ENCODE data around the gene TLE5.

TLE5 gene

DNA sequence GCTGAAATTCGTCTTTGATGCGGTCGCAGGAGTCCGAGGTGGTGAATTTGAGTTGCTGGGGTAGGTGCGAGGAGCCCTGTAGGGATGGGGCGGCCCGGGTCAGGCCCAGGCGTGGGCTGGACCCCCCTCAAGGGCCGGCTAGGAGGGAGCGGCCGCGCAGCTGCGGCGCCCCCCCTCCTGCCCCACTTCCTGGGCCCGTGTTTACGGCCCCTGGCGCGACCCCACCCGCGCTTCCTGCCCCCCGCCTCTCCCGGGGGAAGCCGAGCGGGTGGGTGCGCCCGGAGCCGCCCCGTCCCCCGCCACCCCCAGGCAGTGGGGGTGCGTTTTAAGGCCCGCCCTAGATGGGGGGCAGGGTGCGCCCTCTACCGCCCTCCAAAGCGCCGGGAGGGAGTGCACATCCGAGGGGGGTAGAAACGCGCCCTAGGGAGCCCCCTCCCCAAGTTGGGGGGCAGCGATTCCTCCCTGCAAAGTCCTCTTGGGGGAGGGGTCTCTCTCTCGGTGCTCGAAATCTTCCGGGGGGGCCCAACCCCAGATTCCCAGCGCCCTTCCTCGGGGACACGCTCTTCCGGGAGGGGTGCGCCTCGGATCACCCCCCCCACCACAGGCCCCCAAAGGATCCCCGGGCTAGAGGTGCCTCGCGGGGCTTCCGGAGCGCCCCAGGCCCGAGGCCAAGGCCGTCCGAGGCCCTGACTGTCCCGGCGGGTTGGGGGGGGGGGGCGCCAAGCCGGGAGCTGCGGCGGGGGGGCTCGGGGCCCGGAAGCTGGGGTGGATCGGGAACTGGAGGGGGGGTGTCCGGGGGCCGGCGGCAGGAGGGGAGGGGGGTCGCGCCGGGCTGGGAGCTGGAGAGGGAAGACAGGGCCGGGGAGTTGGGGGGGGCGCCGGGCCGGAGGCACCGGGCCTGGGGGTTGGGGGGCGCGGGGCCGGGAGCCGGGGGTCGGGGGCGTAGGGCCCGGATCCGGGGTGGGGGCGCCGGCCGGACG, 823 bp downstream of the TLE5 start:
- H3K27ac ChIP-seq (ENCODE audit: insufficient read depth, low read depth, low read length, poor library complexity, severe bottlenecking) = no peak overlapping the region

DNA sequence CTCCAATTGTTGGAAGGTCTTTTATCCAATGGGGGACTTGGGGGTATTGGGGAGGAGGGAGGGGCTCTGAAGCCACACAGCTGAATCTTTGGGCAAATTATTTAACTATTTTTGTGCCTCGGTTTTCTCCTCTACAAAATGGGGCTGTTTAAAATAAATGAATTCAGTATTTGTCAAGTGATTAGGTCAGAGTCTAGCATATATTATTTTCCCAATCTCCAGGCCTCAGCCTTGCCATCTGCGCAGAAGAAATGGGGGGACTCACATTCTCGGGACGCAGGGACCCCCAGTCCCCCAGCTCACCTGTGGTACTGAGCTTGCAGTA, 1.5 kb downstream of the TLE5 start:
- Histone ChIP-seq H3K27me3 (ENCODE audit: control insufficient read depth, insufficient read depth, low read length, poor library complexity, severe bottlenecking) (peaks cover 57% of the 10 kb centered on the region), H3K36me3 (ENCODE audit: control insufficient read depth, insufficient read depth, low read length) (no peaks in the 10 kb centered on the region), H3K9me3 (ENCODE audit: control insufficient read depth, low read length) (no peaks in the 10 kb centered on the region), H3K27ac (ENCODE audit: insufficient read depth, low read depth, low read length, poor library complexity, severe bottlenecking) (no peak overlapping the region), H3K4me1 (ENCODE audit: control insufficient read depth, insufficient read depth, low read length) (peaks cover 18% of the 10 kb centered on the region), H3K4me3 (ENCODE audit: insufficient read depth, low read depth, low read length) (peak overlapping the region; percentile 64)
- 79 to 80% methylated on average over 4 of the region's 4 CpGs for WGBS, 2 experiments

More for the DNA sequence above, 823 bp downstream of the TLE5 start:
- peaks cover 51% of the 10 kb centered on the region for H3K27me3 ChIP-seq (ENCODE audit: control insufficient read depth, insufficient read depth, low read length, poor library complexity, severe bottlenecking)
- no peaks in the 10 kb centered on the region for H3K9me3 ChIP-seq (ENCODE audit: control insufficient read depth, low read length)
- no peaks in the 10 kb centered on the region for H3K36me3 ChIP-seq (ENCODE audit: control insufficient read depth, insufficient read depth, low read length)
- WGBS, 2 experiments = 5% methylated on average over 76 to 85 of the region's 88 CpGs
- H3K4me3 ChIP-seq (ENCODE audit: insufficient read depth, low read depth, low read length) = peak overlapping the region; percentile 64
- peaks cover 12% of the 10 kb centered on the region for H3K4me1 ChIP-seq (ENCODE audit: control insufficient read depth, insufficient read depth, low read length)

DNA sequence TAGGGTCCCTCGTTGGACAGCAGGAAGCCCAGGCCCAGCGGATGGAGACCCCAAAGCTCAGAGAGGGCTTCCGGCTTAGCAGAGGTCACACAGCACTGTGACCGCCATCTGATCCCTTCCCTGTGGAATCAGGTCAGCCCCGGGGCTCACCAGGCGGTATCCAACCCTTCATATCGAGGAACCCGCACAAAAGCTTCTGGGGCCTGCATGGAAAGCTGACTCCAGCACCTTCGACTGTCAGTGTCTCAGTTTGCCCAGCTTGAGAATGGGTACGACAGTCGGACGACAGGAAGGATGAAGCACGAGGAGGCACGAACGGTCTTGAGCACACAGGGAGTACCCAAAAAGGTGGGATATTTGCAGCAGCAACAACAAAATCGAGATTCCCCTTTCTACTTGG, 2.6 kb downstream of the TLE5 start:
- no peak overlapping the region for H3K27ac ChIP-seq (ENCODE audit: insufficient read depth, low read depth, low read length, poor library complexity, severe bottlenecking)
- peaks cover 69% of the 10 kb centered on the region for H3K27me3 ChIP-seq (ENCODE audit: control insufficient read depth, insufficient read depth, low read length, poor library complexity, severe bottlenecking)
- H3K9me3 ChIP-seq (ENCODE audit: control insufficient read depth, low read length) = no peaks in the 10 kb centered on the region
- no peak overlapping the region for H3K4me3 ChIP-seq (ENCODE audit: insufficient read depth, low read depth, low read length)
- WGBS, 2 experiments = 95 to 97% methylated on average over 16 of the region's 16 CpGs
- H3K4me1 ChIP-seq (ENCODE audit: control insufficient read depth, insufficient read depth, low read length) = peaks cover 18% of the 10 kb centered on the region
- H3K36me3 ChIP-seq (ENCODE audit: control insufficient read depth, insufficient read depth, low read length) = no peaks in the 10 kb centered on the region

DNA sequence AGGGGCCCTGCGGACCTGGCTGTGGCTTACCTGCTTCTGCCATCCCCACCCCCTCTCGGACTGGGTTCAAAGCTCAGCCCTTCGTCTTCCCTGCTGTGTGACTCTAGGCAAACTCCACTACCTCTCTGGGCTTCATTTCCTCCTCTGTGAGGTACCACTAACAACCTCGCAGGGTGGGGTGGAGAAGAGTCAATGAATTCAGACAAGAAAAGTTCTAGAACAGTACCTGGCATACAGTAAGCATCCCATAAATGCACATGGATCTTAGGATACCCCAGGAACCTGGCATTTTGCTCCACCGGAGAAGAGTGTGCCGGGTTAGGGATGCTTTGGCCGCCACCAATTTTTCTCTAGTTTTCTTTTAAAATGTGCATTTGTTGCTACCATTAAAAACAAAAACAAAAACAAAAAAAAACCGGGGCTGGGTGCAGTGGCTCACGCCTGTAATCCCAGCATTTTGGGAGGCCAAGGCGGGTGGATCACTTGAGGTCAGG, 3.4 kb downstream of the TLE5 start:
- no peak overlapping the region for H3K27ac ChIP-seq (ENCODE audit: insufficient read depth, low read depth, low read length, poor library complexity, severe bottlenecking)
- 91 to 93% methylated on average over 10 of the region's 10 CpGs for WGBS, 2 experiments

DNA sequence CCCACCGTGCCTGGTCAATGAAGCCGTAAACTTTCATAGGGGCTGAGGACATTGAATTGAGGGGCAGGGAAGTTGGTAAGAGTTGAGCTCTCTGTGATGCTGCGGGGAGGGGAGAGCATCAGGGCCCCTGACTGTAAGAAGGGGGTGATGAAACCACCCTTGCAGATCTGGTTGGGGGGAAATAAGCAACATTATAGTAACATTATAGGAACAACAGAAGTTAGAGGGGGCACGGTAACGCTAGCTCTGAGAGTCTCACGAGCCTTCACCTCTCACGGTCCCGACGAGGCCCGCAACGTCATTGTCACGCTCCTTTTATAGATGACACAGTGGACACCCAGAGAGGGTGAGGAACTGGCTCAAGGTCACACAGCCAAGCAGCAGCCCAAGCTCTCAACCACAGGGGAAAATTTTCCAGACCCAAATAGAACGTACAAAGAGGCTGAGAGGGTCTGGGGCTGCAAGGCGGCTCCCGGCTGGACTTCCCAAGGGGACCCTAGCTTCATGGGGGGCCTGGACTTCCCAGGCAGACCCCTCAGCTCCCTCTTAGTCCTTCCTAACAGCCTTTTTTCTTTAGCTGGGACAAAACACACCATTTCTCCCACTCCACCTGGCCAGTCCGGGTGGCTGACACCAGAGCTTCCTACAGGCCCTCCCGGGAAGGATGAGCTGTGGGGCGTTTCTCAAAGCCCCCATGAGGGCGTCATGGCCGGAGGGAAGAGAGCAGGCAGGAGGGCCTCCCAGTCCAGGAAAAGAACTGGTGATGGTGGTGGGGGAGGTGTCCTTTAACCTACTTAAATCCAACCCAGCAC, 4.1 kb downstream of the TLE5 start:
- no peak overlapping the region for H3K4me3 ChIP-seq (ENCODE audit: insufficient read depth, low read depth, low read length)
- no peaks in the 10 kb centered on the region for H3K36me3 ChIP-seq (ENCODE audit: control insufficient read depth, insufficient read depth, low read length)
- 87 to 90% methylated on average over 20 of the region's 20 CpGs for WGBS, 2 experiments
- no peak overlapping the region for H3K27ac ChIP-seq (ENCODE audit: insufficient read depth, low read depth, low read length, poor library complexity, severe bottlenecking)
- no peaks in the 10 kb centered on the region for H3K9me3 ChIP-seq (ENCODE audit: control insufficient read depth, low read length)
- H3K27me3 ChIP-seq (ENCODE audit: control insufficient read depth, insufficient read depth, low read length, poor library complexity, severe bottlenecking) = peaks cover 65% of the 10 kb centered on the region
- peaks cover 22% of the 10 kb centered on the region for H3K4me1 ChIP-seq (ENCODE audit: control insufficient read depth, insufficient read depth, low read length)

More for the DNA sequence above, 3.4 kb downstream of the TLE5 start:
- no peak overlapping the region for H3K4me3 ChIP-seq (ENCODE audit: insufficient read depth, low read depth, low read length)
- peaks cover 18% of the 10 kb centered on the region for H3K4me1 ChIP-seq (ENCODE audit: control insufficient read depth, insufficient read depth, low read length)
- peaks cover 69% of the 10 kb centered on the region for H3K27me3 ChIP-seq (ENCODE audit: control insufficient read depth, insufficient read depth, low read length, poor library complexity, severe bottlenecking)
- no peaks in the 10 kb centered on the region for H3K9me3 ChIP-seq (ENCODE audit: control insufficient read depth, low read length)
- H3K36me3 ChIP-seq (ENCODE audit: control insufficient read depth, insufficient read depth, low read length) = no peaks in the 10 kb centered on the region

DNA sequence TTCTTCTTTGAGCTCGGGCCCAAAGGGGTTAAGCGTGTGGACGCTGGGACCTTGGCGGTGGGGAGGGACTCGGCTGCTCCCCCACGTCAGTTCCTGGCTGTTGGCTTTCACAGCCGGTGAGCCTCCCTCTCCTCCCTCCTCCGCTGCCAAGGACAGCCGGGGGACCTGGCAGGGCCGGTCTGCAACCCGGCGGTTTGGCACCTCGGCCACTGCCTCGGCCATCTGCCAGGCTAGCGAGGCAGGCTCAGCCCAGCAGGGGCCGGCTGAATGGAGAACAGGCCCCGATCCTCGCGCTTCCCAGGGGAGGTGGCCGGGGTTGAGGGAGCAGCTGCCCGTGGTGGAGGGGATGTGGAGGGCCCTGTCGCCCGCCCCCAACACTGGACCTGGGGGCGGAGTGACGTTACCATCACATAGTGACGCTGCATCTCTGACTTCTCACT, 5.0 kb downstream of the TLE5 start:
- Histone ChIP-seq H3K27me3 (ENCODE audit: control insufficient read depth, insufficient read depth, low read length, poor library complexity, severe bottlenecking) (peaks cover 57% of the 10 kb centered on the region), H3K36me3 (ENCODE audit: control insufficient read depth, insufficient read depth, low read length) (no peaks in the 10 kb centered on the region), H3K27ac (ENCODE audit: insufficient read depth, low read depth, low read length, poor library complexity, severe bottlenecking) (no peak overlapping the region), H3K4me3 (ENCODE audit: insufficient read depth, low read depth, low read length) (no peak overlapping the region), H3K9me3 (ENCODE audit: control insufficient read depth, low read length) (no peaks in the 10 kb centered on the region), H3K4me1 (ENCODE audit: control insufficient read depth, insufficient read depth, low read length) (peaks cover 24% of the 10 kb centered on the region)
- 13% methylated on average over 26 of the region's 26 CpGs for WGBS, 2 experiments

DNA sequence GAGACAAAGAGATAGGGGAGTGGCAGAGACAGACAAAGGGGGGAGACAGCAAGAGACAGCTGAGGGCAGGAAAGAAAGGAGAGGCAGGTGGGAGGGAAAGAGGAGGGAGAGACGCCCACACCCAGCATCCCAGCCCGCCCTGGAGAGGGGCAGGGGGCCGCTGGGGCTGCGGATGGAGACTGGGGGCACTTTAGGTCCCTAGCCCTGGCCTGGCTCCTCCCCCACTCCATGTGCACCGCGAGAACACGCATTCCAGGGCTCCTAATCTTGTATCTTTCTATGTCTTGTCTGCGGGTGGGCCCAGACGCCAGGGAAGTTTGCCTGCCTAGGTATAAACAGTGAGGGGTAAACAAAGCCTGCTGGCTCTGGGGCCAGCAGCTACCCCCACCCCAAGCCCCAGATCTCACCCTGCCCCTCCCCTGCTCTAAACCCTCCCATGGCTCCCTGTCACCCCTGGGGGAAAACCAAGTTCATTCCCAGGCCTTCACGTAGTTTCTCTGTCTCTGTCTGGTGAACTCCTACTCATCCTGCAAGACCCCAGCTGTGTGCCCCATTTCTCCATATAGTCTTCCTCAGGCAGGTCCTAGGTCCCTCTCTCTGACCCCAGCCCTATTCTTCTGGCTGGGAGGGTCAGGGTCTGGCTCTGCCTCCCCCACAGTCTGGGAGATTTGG, 5.7 kb downstream of the TLE5 start:
- no peaks in the 10 kb centered on the region for H3K36me3 ChIP-seq (ENCODE audit: control insufficient read depth, insufficient read depth, low read length)
- H3K27ac ChIP-seq (ENCODE audit: insufficient read depth, low read depth, low read length, poor library complexity, severe bottlenecking) = no peak overlapping the region
- 5 to 9% methylated on average over 10 of the region's 10 CpGs for WGBS, 2 experiments
- no peak overlapping the region for H3K4me3 ChIP-seq (ENCODE audit: insufficient read depth, low read depth, low read length)
- H3K4me1 ChIP-seq (ENCODE audit: control insufficient read depth, insufficient read depth, low read length) = peaks cover 24% of the 10 kb centered on the region
- H3K27me3 ChIP-seq (ENCODE audit: control insufficient read depth, insufficient read depth, low read length, poor library complexity, severe bottlenecking) = peaks cover 56% of the 10 kb centered on the region
- H3K9me3 ChIP-seq (ENCODE audit: control insufficient read depth, low read length) = no peaks in the 10 kb centered on the region

DNA sequence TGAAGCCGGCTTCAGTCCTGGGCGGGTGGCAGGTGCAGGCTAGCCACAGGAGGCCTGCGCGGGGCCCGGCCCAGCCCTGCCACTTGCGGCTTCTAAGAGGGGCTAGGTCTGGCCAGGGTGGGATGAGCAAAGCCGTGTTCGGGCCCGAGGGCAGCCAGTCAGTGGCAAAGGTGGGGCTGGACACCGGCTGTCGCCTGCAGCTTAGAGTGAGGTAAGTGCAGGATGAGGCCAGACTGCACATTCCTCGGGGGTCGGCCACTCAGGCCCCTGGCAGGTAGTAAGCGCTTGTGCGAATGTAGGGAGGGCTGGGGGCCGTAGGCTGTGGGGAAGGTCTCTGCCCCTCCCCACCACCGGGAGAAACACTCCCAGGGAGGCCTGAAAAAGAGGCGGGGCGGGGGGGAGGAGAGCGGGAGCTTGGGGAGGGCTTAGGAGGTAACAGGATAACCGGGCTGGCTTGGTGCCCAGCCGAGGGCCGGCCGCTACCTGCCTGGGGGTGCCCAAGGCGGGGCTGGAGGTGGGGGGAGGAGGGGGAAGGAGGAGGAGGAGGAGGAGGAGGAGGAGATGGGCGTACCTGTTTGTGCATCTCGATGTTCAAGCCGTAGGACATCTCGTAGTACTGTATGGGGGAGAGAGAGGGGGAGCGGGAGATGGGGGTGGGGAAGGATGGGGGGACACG, 6.4 kb downstream of the TLE5 start:
- Histone ChIP-seq H3K9me3 (ENCODE audit: control insufficient read depth, low read length) (no peaks in the 10 kb centered on the region), H3K27me3 (ENCODE audit: control insufficient read depth, insufficient read depth, low read length, poor library complexity, severe bottlenecking) (peaks cover 49% of the 10 kb centered on the region), H3K4me3 (ENCODE audit: insufficient read depth, low read depth, low read length) (no peak overlapping the region), H3K36me3 (ENCODE audit: control insufficient read depth, insufficient read depth, low read length) (no peaks in the 10 kb centered on the region), H3K27ac (ENCODE audit: insufficient read depth, low read depth, low read length, poor library complexity, severe bottlenecking) (no peak overlapping the region), H3K4me1 (ENCODE audit: control insufficient read depth, insufficient read depth, low read length) (peaks cover 24% of the 10 kb centered on the region)
- 23 to 25% methylated on average over 31 of the region's 31 CpGs for WGBS, 2 experiments

DNA sequence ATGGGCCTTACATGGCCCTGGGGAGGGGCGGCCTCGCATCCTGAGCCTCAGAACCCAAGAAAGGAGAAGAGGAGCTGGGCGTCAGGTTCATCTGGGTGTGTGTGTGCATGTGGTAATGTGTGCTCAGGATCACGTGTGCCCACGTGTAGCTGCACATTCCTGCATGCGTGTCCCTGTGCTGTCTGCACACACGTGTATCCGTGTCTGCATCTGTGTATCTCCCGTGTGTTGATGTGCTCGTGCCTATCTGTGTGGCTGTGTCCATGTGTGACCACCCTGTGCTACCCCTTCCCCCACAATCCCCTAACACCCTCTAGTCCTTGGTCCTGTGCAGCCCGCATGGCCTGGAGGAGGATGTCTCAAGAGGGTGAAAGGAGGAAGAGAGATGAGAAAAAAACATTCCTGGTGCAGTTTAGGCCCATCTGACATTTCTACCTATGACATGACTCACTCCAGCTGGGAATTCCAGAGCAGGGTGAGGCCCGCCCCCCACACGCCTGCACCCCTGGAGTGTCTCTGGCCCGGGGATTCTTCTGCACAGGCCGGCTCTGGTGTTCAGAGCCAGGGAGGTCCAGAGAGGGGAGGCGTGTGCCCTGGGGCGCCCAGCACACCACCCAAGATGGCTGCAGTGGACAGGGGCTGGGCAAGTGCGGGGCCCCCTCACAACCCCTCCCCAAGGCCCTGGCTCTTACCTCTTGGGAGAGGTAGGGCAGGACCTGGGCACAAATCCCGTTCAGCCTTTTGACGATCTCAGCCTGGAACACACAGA, 7.1 kb downstream of the TLE5 start:
- WGBS, 2 experiments = 86 to 88% methylated on average over 20 of the region's 20 CpGs
- Histone ChIP-seq H3K4me1 (ENCODE audit: control insufficient read depth, insufficient read depth, low read length) (peaks cover 24% of the 10 kb centered on the region), H3K4me3 (ENCODE audit: insufficient read depth, low read depth, low read length) (no peak overlapping the region), H3K36me3 (ENCODE audit: control insufficient read depth, insufficient read depth, low read length) (no peaks in the 10 kb centered on the region), H3K9me3 (ENCODE audit: control insufficient read depth, low read length) (no peaks in the 10 kb centered on the region), H3K27ac (ENCODE audit: insufficient read depth, low read depth, low read length, poor library complexity, severe bottlenecking) (no peak overlapping the region), H3K27me3 (ENCODE audit: control insufficient read depth, insufficient read depth, low read length, poor library complexity, severe bottlenecking) (peaks cover 44% of the 10 kb centered on the region)

All from ectodermal cell (in vitro differentiated cells).